Measurements from ENCODE around the gene VCAN. TPM values are rescaled to one million over a fixed set of nuclear protein-coding genes. Genes with fewer than 3 reads are reported as not detected.

VCAN gene
- total RNA-seq, 1 donor from 2014 or later, result 71.2 TPM

DNA sequence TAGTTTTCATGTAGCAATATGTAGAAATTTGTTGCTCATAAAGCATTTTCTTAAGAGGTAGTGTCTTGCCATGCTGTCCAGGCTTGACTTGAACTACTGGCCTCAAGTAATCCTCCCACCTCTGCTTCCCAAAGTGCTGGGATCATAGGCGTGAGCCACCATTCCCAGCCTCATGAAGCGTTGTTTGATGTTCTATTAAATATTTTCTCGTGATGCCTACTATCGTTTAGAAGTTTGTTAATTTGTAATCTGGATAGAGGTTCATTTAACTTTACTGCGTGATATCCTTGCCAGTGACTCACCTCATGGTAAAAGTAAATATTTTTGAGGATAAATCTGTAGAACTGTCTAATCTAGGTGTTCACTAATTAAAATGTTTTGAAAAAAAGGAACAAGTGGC is 82.6 kb downstream of the VCAN start:
- no peak overlapping the region for H3K27ac ChIP-seq
- TF ChIP-seq POLR2A (IDR thresholded peaks at IDR 0.05), result no peak
- TF ChIP-seq, protein P1, sequence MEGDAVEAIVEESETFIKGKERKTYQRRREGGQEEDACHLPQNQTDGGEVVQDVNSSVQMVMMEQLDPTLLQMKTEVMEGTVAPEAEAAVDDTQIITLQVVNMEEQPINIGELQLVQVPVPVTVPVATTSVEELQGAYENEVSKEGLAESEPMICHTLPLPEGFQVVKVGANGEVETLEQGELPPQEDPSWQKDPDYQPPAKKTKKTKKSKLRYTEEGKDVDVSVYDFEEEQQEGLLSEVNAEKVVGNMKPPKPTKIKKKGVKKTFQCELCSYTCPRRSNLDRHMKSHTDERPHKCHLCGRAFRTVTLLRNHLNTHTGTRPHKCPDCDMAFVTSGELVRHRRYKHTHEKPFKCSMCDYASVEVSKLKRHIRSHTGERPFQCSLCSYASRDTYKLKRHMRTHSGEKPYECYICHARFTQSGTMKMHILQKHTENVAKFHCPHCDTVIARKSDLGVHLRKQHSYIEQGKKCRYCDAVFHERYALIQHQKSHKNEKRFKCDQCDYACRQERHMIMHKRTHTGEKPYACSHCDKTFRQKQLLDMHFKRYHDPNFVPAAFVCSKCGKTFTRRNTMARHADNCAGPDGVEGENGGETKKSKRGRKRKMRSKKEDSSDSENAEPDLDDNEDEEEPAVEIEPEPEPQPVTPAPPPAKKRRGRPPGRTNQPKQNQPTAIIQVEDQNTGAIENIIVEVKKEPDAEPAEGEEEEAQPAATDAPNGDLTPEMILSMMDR (IDR thresholded peaks at IDR 0.05), result no peak
- intact Hi-C loops (cut with DNase I), result no loop called here

DNA sequence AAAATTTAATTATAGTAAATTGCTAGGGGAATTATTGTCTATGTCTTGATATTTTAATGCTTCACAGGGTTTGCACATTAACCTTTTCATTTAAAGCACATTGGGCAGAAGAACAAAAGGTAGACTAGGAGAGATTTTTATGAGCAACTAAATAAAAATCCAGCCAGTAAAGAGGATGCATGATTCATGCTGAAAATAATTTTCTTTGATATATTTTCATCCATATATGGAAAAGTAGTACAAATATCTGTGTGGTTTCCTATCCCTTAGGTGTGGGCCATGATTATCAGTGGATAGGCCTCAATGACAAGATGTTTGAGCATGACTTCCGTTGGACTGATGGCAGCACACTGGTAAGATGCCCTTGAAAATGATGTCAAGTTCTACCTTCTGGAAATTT is 83.1 kb downstream of the VCAN start:
- TF ChIP-seq POLR2A (IDR thresholded peaks at IDR 0.05) (no peak), POLR2AphosphoS5 (IDR thresholded peaks at IDR 0.05; ENCODE audit: insufficient read depth in 1 of 2, low read depth in 1 of 2) (no peak)
- TF ChIP-seq, protein P1 (IDR thresholded peaks at IDR 0.05), result no peak
- H3K4me3 ChIP-seq, result no peak overlapping the region
- H3K27me3 ChIP-seq, result no peaks in the 10 kb centered on the region
- H3K27ac ChIP-seq, result no peak overlapping the region
- DNase-seq (ENCODE audit: extremely low spot score in 2 of 2), result no peak
- H3K36me3 ChIP-seq, result no peaks in the 10 kb centered on the region
- H3K9me3 ChIP-seq, result no peaks in the 10 kb centered on the region
- H3K4me1 ChIP-seq, result no peaks in the 10 kb centered on the region
- intact Hi-C loops (cut with DNase I), result no loop called here

More for the DNA sequence above, 82.6 kb downstream of the VCAN start:
- Histone ChIP-seq H3K4me1 (no peaks in the 10 kb centered on the region), H3K4me3 (no peak overlapping the region), H3K36me3 (no peaks in the 10 kb centered on the region), H3K27me3 (no peaks in the 10 kb centered on the region), H3K9me3 (no peaks in the 10 kb centered on the region)
- DNase-seq (ENCODE audit: extremely low spot score in 2 of 2), result no peak

DNA sequence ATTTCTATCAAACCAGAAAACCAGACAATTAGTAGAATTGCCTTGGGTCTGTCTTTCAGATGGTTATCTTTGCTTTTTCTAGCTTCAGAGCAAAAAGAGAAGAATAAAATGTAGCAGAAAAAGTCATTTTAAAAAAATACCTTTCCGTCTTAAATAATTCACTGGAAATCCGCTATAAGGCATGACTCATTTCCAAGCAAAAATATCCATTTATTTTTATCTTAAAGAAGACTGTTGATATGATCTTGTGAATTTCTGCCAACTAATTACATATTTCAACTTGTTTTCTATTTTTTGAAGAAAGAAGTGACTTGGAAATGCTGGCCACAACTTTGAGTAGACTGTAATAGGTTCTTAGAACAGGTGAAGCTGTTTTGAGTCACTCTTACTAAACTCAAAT is 83.7 kb downstream of the VCAN start:
- Histone ChIP-seq H3K27ac (no peak overlapping the region), H3K27me3 (no peaks in the 10 kb centered on the region), H3K4me3 (no peak overlapping the region), H3K36me3 (no peaks in the 10 kb centered on the region), H3K9me3 (no peaks in the 10 kb centered on the region), H3K4me1 (no peaks in the 10 kb centered on the region)
- intact Hi-C loops (cut with DNase I), result no loop called here
- TF ChIP-seq, protein P1 (IDR thresholded peaks at IDR 0.05), result no peak
- no peak for TF ChIP-seq POLR2A (IDR thresholded peaks at IDR 0.05)
- no peak for TF ChIP-seq POLR2AphosphoS5 (IDR thresholded peaks at IDR 0.05; ENCODE audit: insufficient read depth in 1 of 2, low read depth in 1 of 2)
- no peak for DNase-seq (ENCODE audit: extremely low spot score in 2 of 2)

DNA sequence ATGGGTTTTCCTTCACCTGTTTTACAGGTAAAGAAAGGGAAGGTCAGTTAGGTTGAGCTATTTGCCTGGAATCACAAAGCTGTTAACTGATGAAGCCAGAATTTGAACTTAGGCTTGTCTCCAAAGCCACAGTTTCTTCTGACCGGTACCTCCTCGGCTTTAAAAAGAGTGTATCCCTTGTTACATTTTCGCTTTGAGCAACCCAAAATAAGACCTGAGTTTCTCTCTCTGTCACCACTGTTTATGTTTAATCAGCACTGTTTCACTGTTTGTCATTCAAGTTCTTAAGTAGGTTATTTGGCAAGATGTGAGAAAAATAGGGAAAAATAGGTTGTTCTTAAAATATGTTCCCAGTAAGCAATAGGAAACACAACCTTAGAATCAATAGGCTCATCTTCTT is 84.6 kb downstream of the VCAN start:
- Histone ChIP-seq H3K9me3 (no peaks in the 10 kb centered on the region), H3K27ac (no peak overlapping the region), H3K36me3 (no peaks in the 10 kb centered on the region), H3K4me1 (no peaks in the 10 kb centered on the region), H3K4me3 (no peak overlapping the region), H3K27me3 (no peaks in the 10 kb centered on the region)
- TF ChIP-seq POLR2A (IDR thresholded peaks at IDR 0.05) (no peak), POLR2AphosphoS5 (IDR thresholded peaks at IDR 0.05; ENCODE audit: insufficient read depth in 1 of 2, low read depth in 1 of 2) (no peak)
- TF ChIP-seq, protein P1 (IDR thresholded peaks at IDR 0.05), result no peak
- no peak for DNase-seq (ENCODE audit: extremely low spot score in 2 of 2)
- intact Hi-C loops (cut with DNase I), result no loop called here

DNA sequence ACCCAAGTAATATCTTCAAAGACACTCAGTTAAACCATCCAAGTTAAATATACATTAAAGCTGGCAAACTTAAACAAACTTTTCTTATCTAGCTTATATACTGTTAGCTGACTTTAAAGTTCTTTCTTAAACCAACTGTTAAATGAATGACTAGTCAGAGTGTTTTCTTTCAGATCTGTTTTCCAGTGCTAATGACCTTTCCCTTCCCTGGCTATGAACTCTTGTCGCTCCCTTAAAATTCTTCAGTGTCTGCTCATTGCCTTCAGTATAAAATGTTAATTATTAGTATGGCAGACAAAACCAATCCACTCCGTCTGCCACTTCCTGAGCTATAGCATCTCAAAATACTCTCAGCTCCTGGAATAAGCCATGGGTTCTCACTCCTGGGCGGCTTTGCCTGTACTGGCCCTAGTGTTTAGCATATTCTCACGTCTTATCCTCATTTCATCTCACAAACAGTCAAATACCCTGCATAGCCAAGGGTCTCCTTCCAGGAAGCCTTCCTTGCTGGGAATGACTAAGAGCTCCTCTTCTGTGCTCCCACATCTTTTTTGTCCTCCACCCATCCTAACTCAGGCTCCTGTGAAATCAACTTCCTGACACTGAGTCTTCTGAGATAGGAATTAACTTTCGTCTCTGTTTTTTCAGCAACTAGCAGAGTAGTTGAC is 87.7 kb downstream of the VCAN start:
- Histone ChIP-seq H3K27ac (no peak overlapping the region), H3K27me3 (no peaks in the 10 kb centered on the region)
- TF ChIP-seq POLR2AphosphoS5 (IDR thresholded peaks at IDR 0.05; ENCODE audit: insufficient read depth in 1 of 2, low read depth in 1 of 2), result no peak
- TF ChIP-seq, protein P1 (IDR thresholded peaks at IDR 0.05), result no peak
- TF ChIP-seq POLR2A (IDR thresholded peaks at IDR 0.05), result no peak

More for the DNA sequence above, 87.7 kb downstream of the VCAN start:
- no peaks in the 10 kb centered on the region for H3K36me3 ChIP-seq
- no peak for DNase-seq (ENCODE audit: extremely low spot score in 2 of 2)
- peaks cover 11% of the 10 kb centered on the region for H3K4me1 ChIP-seq
- intact Hi-C loops (cut with DNase I), result no loop called here
- H3K4me3 ChIP-seq, result no peak overlapping the region
- no peaks in the 10 kb centered on the region for H3K9me3 ChIP-seq
